Middle frontal gyrus (tissue), 1 donor: ENCODE results near the gene GATM.

ENCODE experiments used
- DNase-seq: peaks from one replicate; pipeline ENCODE4 v3.0.0-alpha.2; 2015; ENCODE audit warnings: low spot score; ENCODE audit errors: extremely low spot score

GATM gene, protein sequence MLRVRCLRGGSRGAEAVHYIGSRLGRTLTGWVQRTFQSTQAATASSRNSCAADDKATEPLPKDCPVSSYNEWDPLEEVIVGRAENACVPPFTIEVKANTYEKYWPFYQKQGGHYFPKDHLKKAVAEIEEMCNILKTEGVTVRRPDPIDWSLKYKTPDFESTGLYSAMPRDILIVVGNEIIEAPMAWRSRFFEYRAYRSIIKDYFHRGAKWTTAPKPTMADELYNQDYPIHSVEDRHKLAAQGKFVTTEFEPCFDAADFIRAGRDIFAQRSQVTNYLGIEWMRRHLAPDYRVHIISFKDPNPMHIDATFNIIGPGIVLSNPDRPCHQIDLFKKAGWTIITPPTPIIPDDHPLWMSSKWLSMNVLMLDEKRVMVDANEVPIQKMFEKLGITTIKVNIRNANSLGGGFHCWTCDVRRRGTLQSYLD

DNA sequence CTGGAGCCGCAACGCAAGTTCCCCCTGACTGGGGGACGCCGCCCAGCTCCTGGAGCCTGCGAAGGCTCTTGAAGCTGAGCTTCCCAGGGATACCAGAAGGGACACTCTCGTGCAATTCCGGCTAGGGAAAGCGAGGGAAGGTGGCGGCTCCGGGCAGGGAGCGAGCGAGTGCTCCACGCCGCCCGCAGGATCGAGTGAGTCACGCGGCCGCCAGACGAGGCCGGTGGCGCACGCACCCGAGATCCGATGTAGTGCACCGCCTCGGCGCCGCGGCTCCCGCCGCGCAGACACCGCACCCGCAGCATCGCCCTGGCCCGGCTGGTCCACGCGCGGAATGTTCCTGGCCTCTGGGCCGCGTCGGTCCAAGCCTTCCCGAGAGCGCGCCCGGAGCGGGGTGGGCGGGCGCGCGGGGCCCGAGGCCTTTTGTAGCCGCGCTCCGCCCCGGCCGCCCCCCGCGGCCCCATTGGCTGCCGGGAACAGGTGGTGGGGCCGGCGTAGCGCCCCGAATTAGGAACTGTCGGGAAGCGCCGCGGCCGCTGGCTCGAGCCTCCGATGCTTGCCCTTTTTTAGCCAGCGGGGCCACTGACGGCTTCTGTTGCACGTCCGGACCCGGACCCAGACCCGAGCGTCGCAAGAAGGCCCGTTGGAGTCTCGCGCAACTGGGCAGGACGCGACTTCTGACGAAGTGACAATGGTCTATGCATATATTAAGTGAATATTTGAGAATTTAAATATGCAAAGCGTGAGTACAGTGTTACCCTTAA, at the start of gene GATM:
Gene GATM (minus strand): TSS at position 396 of the 764 bp plus-strand sequence. CDS start 91 bp downstream, at position 305.
- peak; percentile 78 for DNase-seq

GRCh38 chr15:45427085-45427484, 48.7 kb upstream of the GATM start:
- no peak for DNase-seq

- DNase-seq, result no peak
Measured at GRCh38 chr15:45425135-45425534, 46.8 kb upstream of the GATM start.

GRCh38 chr15:45424429-45424828, 46.1 kb upstream of the GATM start:
- no peak for DNase-seq

- DNase-seq, result no peak
Measured at GRCh38 chr15:45417303-45417950, 39.1 kb upstream of the GATM start.

- DNase-seq, result no peak
Measured at GRCh38 chr15:45414215-45414885, 36.0 kb upstream of the GATM start.

DNA sequence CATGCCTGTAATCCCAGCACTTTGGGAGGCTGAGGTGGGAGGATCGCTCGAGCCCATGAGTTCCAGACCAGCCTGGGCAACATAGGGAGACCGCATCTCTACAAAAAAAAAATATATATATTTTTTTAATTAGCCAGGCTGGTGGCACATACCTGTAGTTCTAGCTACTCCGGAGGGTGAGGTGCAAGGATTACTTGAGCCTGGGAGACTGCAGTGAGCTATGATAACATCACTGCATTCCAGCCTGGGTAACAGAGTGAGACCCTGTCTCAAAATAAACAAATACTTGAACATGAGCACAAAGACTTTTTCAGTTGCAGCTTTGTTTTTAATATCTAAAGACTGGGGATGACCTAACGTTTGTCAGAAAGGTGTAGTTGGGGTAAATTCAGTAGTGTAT, 31.3 kb upstream of the GATM start:
- no peak for DNase-seq

- no peak for DNase-seq
Measured at GRCh38 chr15:45407786-45408185, 29.4 kb upstream of the GATM start.

- DNase-seq, result no peak
Measured at GRCh38 chr15:45402955-45403877, 24.9 kb upstream of the GATM start.

DNA sequence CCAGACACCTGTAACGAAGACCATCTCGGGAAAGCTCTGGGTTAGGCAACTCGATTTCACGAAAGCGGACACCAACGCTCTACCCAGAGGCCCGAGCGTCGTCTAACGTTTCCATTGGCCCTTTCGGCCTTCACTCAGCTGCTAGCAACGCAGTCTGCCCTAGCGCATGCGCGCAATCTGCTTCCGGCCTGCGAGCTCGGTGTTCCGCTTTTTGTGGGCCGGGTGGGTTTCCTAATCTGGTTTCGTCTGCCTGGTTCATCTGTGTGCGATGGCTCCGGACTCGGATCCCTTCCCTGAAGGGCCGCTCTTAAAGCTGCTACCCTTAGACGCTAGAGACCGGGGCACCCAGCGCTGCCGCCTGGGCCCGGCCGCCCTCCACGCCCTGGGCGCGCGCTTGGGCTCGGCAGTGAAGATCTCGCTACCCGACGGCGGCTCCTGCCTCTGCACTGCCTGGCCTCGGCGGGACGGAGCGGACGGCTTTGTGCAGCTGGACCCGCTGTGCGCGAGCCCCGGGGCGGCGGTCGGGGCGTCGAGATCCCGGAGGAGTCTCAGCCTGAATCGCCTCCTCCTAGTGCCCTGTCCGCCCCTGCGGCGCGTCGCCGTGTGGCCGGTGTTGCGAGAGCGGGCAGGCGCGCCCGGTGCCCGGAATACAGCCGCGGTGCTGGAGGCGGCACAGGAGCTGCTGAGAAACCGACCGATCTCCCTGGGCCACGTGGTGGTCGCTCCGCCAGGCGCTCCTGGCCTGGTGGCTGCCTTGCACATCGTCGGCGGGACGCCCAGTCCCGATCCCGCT, 24.0 kb upstream of the GATM start:
- DNase-seq, result peak; percentile 100

GRCh38 chr15:45401665-45402161, 23.4 kb upstream of the GATM start:
- DNase-seq, result no peak

DNA sequence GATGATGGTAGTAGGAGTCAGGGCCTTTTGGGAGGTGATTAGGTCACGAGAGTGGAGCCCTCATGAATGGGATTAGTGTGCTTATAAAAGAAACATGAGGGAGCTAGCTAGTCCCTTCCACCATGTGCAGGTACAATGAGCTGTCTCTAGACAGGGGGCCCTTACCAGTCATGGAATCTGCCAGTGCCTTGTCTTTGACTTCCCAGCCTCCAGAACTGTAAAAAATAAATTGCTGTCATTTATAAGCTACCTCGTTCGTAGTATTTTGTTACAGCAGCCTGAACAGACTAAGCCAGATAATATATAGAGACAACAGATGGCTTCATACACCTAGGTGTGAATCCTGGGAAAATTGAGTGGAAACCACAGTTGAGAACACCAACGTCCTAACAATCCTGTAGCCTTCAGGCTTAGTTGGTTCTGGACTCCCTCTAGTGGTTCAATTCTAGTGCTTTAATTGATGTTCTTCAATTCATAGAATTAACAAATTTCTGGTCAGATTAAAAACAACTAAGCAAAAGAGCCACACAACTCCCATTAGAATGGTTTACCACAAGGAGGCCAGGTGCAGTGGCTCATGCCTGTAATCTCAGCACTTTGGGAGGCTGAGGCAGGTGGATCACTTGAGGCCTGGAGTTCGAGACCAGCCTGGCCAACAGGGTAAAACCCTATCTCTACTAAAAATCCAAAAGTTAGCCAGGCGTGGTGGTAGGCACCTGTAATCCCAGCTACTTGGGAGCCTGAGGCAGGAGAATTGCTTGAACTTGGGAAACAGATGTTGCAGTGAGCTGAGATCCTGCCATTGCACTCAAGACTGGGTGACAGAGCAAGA, 21.3 kb upstream of the GATM start:
- DNase-seq, result no peak

DNA sequence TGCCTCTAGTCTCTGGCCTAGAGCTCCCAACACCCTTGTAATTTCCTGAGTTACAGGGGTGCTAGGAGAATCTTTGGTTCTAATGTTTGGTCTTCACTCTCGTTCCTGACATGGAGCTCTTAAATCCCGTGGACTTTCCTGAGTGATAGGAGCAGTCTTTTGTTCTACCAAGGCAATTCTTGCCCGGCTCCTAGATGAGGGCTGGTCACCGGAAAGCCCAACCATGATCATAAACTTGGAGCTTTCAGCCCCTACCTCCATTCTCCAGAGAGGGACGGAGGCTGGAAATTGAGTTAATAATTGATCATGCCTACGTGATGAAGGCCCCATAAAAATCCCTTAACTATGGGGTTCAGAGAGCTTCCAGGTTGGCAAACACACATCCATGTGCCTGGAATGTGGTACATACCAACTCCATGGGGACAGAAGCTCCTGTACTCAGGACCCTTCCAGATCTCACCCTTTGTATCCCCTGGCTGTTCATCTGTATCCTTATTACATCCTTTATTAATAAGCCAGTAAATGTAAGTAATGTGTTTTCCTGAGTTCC, 18.8 kb upstream of the GATM start:
- no peak for DNase-seq

DNA sequence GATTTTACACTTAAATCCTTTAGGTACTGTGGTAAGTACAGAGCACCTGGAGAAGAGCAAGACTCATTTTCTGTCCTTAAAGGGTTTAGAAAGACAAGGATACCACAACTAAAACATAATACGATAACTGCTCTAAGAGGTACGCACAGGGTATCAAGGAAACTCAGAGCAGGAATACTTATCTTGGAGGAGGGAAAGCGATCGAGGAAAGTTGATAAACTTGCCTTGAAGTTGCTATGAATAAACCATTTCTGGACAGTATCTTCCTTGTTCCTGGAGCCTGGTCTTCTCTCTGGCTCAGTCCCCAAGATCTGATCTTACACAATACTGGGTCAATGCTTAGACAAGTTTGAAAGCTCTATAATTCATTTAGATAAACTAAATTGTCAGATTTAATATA, 17.6 kb upstream of the GATM start:
- DNase-seq, result no peak

DNA sequence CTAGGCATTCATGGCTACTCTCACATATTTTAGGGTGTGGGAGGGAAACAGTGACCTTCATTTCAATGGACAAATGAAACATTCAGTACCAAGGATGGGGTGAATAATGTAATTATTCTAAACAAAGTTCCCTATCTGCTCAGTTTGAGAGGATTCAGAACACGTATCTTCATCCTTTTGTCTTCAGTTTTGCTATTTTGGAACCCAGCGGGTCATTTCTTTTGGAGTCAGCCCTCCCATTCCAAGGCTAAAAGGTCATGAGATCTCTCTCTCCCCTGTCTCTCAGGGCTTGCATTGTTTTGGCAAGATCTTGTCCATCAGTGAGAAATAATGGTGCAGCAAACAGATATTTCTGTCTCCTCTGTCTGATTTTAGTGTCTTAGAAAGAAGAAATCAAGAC, 16.3 kb upstream of the GATM start:
- no peak for DNase-seq

DNA sequence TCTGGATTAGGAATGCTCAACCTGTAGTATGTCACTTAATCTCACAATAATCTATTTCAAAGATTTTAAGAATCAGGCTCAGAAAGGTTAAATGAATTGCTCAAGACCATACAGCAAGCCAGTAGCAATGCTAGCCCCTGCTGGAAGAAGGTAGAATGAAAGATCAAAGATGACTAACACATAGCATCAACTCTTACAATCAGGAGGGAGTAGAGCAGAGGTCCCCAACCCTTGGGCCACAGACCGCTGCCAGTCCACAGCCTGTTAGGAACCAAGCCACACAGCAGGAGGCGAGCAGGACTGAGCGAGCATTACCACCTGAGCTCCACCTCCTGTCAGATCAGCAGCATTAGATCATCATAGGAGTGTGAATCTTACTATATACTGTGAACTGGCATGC, 15.5 kb upstream of the GATM start:
- DNase-seq, result no peak

GRCh38 chr15:45392584-45392855, 14.2 kb upstream of the GATM start:
- no peak for DNase-seq

- no peak for DNase-seq
Measured at GRCh38 chr15:45391746-45392583, 13.6 kb upstream of the GATM start.
